GM21723 (cell line): ENCODE measurements around the gene SIRPG.
"Not testable (repeated sequence)": the region's sequence is repeated elsewhere in the genome, so short reads cannot be mapped to it uniquely, and the experiment has no call there.

Experiments used
- ATAC-seq: cut with Tn5 transposase; IDR thresholded peaks from one replicate; pipeline ENCODE4 v1.9.1; 2021; ENCODE audit warnings: mild to moderate bottlenecking, moderate library complexity; ENCODE audit not compliant: unreplicated experiment

The SIRPG gene

DNA sequence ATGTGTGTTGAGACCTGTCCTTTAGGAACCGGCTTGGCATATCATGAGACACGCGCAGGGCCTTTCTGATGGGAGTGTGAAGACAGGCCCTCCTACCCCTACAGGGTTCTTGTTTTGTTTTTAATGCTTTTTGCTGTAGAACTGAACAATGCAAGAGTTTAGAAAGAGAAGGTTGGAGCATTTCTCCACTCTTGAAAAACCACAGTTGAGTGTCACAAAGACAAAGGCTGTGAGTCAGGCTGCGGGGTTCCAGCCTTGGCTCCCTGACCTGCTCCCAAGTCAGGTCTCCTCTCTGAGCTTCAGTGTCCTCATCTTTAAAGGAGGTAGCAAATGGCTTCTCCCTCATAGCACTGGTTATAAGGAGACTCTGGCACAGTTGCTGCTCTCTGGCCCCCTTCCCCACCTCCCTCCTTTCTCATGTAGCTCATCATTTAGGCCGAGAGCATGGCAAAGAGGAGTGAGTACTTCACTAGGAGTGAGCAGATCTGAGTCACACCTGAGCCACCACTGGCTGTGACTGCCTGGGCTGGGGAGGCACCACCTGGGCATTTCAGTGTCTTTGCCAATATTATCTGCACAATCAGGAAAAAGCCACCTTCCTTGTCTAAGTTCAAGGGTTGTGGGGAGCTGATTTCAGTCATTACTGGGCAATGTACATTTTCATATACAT is 48.8 kb downstream of the SIRPG start:
- not testable (repeated sequence) for ATAC-seq

DNA sequence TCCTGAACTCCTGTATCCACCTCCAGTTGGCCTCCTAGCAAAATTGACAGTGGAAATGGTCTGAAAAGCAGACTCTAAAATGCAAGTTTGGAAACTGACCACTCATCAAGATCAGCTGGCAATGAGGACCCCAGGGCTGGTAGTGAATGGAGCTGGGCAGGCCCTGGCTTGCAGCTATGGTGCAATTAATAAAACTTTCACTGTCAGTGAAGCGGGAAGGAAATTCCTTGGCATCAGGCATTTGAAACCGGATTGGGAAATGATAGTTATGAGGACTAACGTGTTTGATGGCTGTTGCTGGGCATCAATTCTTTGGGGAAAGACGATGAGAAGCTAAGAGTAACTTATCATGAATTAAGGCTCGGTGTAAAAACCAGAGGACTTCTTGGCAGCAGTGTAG is 56.8 kb downstream of the SIRPG start:
- ATAC-seq, result no peak

DNA sequence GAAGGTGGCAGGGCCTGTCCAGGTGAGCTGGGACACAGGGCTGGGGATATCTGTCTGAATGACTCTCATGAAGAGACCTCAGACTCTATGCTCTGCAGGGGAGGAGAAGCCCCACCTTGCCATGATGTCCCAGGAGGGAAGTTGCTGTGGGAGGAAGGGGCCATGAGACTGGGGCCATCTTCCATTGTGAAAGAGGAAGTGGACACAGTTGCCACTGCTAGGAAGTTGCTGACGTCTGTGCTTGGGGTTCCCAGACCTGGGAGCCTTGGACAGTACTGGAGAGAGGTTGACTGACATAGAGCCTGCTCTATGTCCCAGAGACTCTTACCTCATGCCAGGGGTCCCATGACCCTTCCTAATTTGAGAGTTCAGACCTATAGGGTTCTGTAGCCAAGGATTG is 62.2 kb downstream of the SIRPG start:
- no peak for ATAC-seq

DNA sequence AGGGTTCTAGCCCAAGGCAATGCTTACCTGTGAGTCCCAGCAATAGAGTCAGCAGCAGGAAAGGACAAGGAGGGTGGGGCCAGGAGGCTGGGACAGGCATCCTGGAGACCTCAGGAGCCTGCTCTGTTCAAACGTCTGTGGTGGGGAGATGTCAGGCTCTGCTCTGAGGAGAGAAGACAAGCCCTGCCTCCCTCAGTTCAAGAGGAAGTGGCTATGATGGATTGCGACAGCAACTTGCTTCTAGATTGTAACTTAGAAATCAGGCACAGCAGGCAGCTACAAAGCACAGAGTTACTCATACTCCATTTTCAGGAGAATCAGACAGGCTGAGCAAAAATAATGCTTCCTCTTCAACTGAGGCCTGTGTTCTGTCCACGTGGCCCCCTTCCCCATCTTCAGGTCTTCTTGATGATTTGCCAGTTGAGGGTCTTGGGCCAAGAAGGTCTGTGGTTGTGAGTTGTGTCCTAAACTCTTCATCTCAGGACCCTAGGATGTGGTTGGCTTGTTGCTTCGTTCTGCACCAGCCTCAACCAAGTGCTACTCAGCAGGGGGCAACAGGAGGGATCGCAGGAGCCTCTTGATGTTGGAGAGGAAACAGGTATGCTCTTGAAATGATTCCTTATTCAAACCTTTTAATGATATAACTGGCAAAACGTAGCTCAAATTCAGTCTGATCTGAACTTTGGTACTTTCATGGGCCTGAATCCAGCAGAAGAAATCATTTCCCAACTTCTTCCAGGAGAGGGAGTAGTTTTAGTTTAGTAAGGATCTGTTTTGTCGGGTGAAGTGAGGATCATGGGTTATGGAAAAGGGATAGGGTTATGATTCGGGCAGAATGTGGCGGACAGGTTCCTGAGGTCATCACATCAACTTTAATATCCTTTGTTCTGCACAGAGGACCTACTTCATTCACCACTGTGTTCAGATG is 68.8 kb downstream of the SIRPG start:
- ATAC-seq, result no peak

DNA sequence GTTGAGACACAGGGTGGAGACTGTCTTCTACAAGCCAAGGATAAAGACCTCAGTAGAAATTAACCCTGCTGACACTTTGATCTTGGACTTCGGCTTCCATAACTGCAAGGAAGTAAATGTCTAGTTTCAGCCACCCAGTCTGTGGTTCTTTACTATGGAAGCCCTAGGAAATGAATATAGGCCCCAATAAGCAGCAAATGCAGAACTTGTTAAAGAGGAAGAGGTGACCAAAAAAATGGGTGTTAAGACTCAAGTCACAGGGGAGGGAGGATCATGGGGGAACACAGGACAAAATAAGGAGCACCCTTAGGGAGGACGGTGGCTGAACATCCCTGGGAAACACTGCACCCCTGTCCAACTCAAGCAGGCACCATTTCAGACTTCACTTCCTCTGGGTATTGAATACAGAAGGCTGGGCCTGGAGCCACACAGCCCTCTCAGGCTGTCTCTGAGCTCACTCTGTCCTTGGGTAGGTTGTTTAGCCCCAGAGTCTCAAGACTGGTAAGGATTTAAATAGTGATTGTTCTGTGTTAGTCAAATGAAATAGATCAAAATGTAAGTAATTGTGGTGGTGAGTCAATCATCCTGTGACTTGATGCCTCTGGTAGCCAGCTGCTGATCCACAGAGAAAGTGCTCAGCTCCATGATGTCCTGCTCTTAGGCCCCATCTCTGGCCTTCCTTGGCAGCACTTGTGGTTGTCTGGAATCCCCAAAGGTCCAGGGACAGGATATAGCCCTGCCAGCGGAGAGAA is 69.6 kb downstream of the SIRPG start:
- ATAC-seq, result no peak

DNA sequence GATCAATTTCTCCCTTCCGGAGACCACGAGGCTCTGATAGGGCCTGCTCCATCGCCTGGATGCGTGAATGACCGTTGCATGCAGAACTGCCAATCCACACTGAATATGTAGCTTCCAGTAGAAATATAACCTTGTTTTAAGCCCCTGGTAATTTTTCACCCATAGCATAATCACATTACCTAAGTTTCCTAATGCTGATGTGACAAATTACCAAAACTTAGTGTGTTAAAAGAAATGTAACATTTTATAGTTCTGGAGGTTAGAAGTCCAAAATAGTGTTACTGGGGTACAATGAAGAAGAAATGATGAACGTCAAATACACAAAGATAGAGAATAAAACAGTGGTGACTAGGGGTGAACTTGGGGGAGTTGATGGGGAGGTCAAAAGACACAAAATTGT is 78.1 kb downstream of the SIRPG start:
- no peak for ATAC-seq
